ENCODE data around the gene GIPC2.
A peak's percentile ranks its signal among the peaks of the same experiment; 100 is the strongest.
"Not testable (repeated sequence)": the region's sequence is repeated elsewhere in the genome, so short reads cannot be mapped to it uniquely, and the experiment has no call there.

GIPC2 gene

GRCh38 chr1:78068681-78069283, 23.0 kb downstream of the GIPC2 start:
- H3K4me1 Mint-ChIP-seq (ENCODE audit: low read depth) = no peaks in the 10 kb centered on the region
- H3K9me3 Mint-ChIP-seq = no peaks in the 10 kb centered on the region
- DNase-seq (ENCODE audit: low spot score) = no peak
- no peaks in the 10 kb centered on the region for H3K36me3 Mint-ChIP-seq (ENCODE audit: low read depth)
- H3K27me3 Mint-ChIP-seq (ENCODE audit: low read depth) = peaks cover 17% of the 10 kb centered on the region
- no peak overlapping the region for H3K4me3 Mint-ChIP-seq
- no peak overlapping the region for H3K27ac Mint-ChIP-seq

- Mint-ChIP-seq H3K27ac (no peak overlapping the region), H3K4me3 (no peak overlapping the region), H3K27me3 (ENCODE audit: low read depth) (peaks cover 17% of the 10 kb centered on the region), H3K36me3 (ENCODE audit: low read depth) (no peaks in the 10 kb centered on the region), H3K4me1 (ENCODE audit: low read depth) (no peaks in the 10 kb centered on the region), H3K9me3 (no peaks in the 10 kb centered on the region)
- no peak for DNase-seq (ENCODE audit: low spot score)
Measured at GRCh38 chr1:78069784-78070183, 24.0 kb downstream of the GIPC2 start.

- Mint-ChIP-seq H3K36me3 (ENCODE audit: low read depth) (no peaks in the 10 kb centered on the region), H3K27ac (no peak overlapping the region), H3K27me3 (ENCODE audit: low read depth) (peaks cover 14% of the 10 kb centered on the region), H3K9me3 (no peaks in the 10 kb centered on the region), H3K4me1 (ENCODE audit: low read depth) (no peaks in the 10 kb centered on the region), H3K4me3 (no peak overlapping the region)
- no peak for DNase-seq (ENCODE audit: low spot score)
Measured at GRCh38 chr1:78070210-78070609, 24.4 kb downstream of the GIPC2 start.

GRCh38 chr1:78070758-78071157, 25.0 kb downstream of the GIPC2 start:
- H3K27me3 Mint-ChIP-seq (ENCODE audit: low read depth) = peaks cover 14% of the 10 kb centered on the region
- H3K4me3 Mint-ChIP-seq = no peak overlapping the region
- no peak overlapping the region for H3K27ac Mint-ChIP-seq
- H3K4me1 Mint-ChIP-seq (ENCODE audit: low read depth) = no peaks in the 10 kb centered on the region
- no peaks in the 10 kb centered on the region for H3K36me3 Mint-ChIP-seq (ENCODE audit: low read depth)
- no peaks in the 10 kb centered on the region for H3K9me3 Mint-ChIP-seq
- DNase-seq (ENCODE audit: low spot score) = no peak

- Mint-ChIP-seq H3K27ac (no peak overlapping the region), H3K36me3 (ENCODE audit: low read depth) (no peaks in the 10 kb centered on the region), H3K4me3 (no peak overlapping the region), H3K27me3 (ENCODE audit: low read depth) (peaks cover 12% of the 10 kb centered on the region), H3K4me1 (ENCODE audit: low read depth) (no peaks in the 10 kb centered on the region), H3K9me3 (no peaks in the 10 kb centered on the region)
- DNase-seq (ENCODE audit: low spot score) = no peak
Measured at GRCh38 chr1:78071696-78072095, 25.9 kb downstream of the GIPC2 start.

- no peak for DNase-seq (ENCODE audit: low spot score)
- H3K27me3 Mint-ChIP-seq (ENCODE audit: low read depth) = peaks cover 9% of the 10 kb centered on the region
Measured at GRCh38 chr1:78072216-78072615, 26.4 kb downstream of the GIPC2 start.

GRCh38 chr1:78073441-78073840, 27.7 kb downstream of the GIPC2 start:
- Mint-ChIP-seq H3K4me1 (ENCODE audit: low read depth) (no peaks in the 10 kb centered on the region), H3K9me3 (no peaks in the 10 kb centered on the region), H3K27me3 (ENCODE audit: low read depth) (peaks cover 6% of the 10 kb centered on the region), H3K36me3 (ENCODE audit: low read depth) (no peaks in the 10 kb centered on the region), H3K4me3 (no peak overlapping the region), H3K27ac (no peak overlapping the region)
- no peak for DNase-seq (ENCODE audit: low spot score)

More at GRCh38 chr1:78072216-78072615, 26.4 kb downstream of the GIPC2 start:
- Mint-ChIP-seq H3K27ac (no peak overlapping the region), H3K36me3 (ENCODE audit: low read depth) (no peaks in the 10 kb centered on the region), H3K4me3 (no peak overlapping the region), H3K4me1 (ENCODE audit: low read depth) (no peaks in the 10 kb centered on the region), H3K9me3 (no peaks in the 10 kb centered on the region)

GRCh38 chr1:78075621-78076020, 29.9 kb downstream of the GIPC2 start:
- Mint-ChIP-seq H3K9me3 (no peaks in the 10 kb centered on the region), H3K4me3 (no peak overlapping the region), H3K36me3 (ENCODE audit: low read depth) (no peaks in the 10 kb centered on the region), H3K27me3 (ENCODE audit: low read depth) (peaks cover 4% of the 10 kb centered on the region), H3K4me1 (ENCODE audit: low read depth) (peaks cover 5% of the 10 kb centered on the region), H3K27ac (no peak overlapping the region)
- DNase-seq (ENCODE audit: low spot score) = no peak

- peaks cover 12% of the 10 kb centered on the region for H3K4me1 Mint-ChIP-seq (ENCODE audit: low read depth)
- H3K27me3 Mint-ChIP-seq (ENCODE audit: low read depth) = no peaks in the 10 kb centered on the region
- H3K9me3 Mint-ChIP-seq = no peaks in the 10 kb centered on the region
- H3K4me3 Mint-ChIP-seq = no peak overlapping the region
- H3K27ac Mint-ChIP-seq = no peak overlapping the region
- no peak for DNase-seq (ENCODE audit: low spot score)
- H3K36me3 Mint-ChIP-seq (ENCODE audit: low read depth) = no peaks in the 10 kb centered on the region
Measured at GRCh38 chr1:78078358-78078757, 32.6 kb downstream of the GIPC2 start.

GRCh38 chr1:78079580-78079979, 33.8 kb downstream of the GIPC2 start:
- Mint-ChIP-seq H3K4me3 (no peak overlapping the region), H3K4me1 (ENCODE audit: low read depth) (peaks cover 12% of the 10 kb centered on the region), H3K36me3 (ENCODE audit: low read depth) (no peaks in the 10 kb centered on the region), H3K9me3 (peaks cover 2% of the 10 kb centered on the region), H3K27me3 (ENCODE audit: low read depth) (peaks cover 1% of the 10 kb centered on the region), H3K27ac (no peak overlapping the region)
- DNase-seq (ENCODE audit: low spot score) = no peak

GRCh38 chr1:78080767-78081166, 35.0 kb downstream of the GIPC2 start:
- Mint-ChIP-seq H3K27me3 (ENCODE audit: low read depth) (peaks cover 7% of the 10 kb centered on the region), H3K4me1 (ENCODE audit: low read depth) (peaks cover 12% of the 10 kb centered on the region), H3K4me3 (peak overlapping the region; percentile 54), H3K27ac (peak overlapping the region; percentile 32), H3K9me3 (peaks cover 12% of the 10 kb centered on the region), H3K36me3 (ENCODE audit: low read depth) (peaks cover 2% of the 10 kb centered on the region)
- no peak for DNase-seq (ENCODE audit: low spot score)

- Mint-ChIP-seq H3K4me3 (no peak overlapping the region), H3K27ac (no peak overlapping the region), H3K36me3 (ENCODE audit: low read depth) (peaks cover 4% of the 10 kb centered on the region), H3K9me3 (peaks cover 25% of the 10 kb centered on the region), H3K27me3 (ENCODE audit: low read depth) (peaks cover 10% of the 10 kb centered on the region), H3K4me1 (ENCODE audit: low read depth) (peaks cover 12% of the 10 kb centered on the region)
- no peak for DNase-seq (ENCODE audit: low spot score)
Measured at GRCh38 chr1:78081980-78082860, 36.5 kb downstream of the GIPC2 start.

GRCh38 chr1:78084639-78085038, 38.9 kb downstream of the GIPC2 start:
- not testable (repeated sequence) for H3K4me3 Mint-ChIP-seq; H3K27ac Mint-ChIP-seq; DNase-seq (ENCODE audit: low spot score); H3K27me3 Mint-ChIP-seq (ENCODE audit: low read depth); H3K36me3 Mint-ChIP-seq (ENCODE audit: low read depth)
- Mint-ChIP-seq H3K4me1 (ENCODE audit: low read depth) (peaks cover 12% of the 10 kb centered on the region), H3K9me3 (peaks cover 25% of the 10 kb centered on the region)

GRCh38 chr1:78086697-78087096, 40.9 kb downstream of the GIPC2 start:
- H3K9me3 Mint-ChIP-seq = peaks cover 25% of the 10 kb centered on the region
- no peak for DNase-seq (ENCODE audit: low spot score)
- H3K4me1 Mint-ChIP-seq (ENCODE audit: low read depth) = no peaks in the 10 kb centered on the region
- peaks cover 4% of the 10 kb centered on the region for H3K36me3 Mint-ChIP-seq (ENCODE audit: low read depth)
- H3K4me3 Mint-ChIP-seq = no peak overlapping the region
- H3K27ac Mint-ChIP-seq = no peak overlapping the region
- H3K27me3 Mint-ChIP-seq (ENCODE audit: low read depth) = peaks cover 12% of the 10 kb centered on the region
